Progenitor cell of endocrine pancreas (in vitro differentiated cells): ENCODE results near the gene ARHGAP25. TPM values are rescaled to one million over a fixed set of nuclear protein-coding genes. Genes with fewer than 3 reads are reported as not detected.

Experiments
- DNase-seq: peaks from one replicate; pipeline ENCODE4 v3.0.0; 2021; ENCODE audit warnings: low spot score; ENCODE audit not compliant: unreplicated experiment
- H3K27ac Mint-ChIP-seq: 2 replicates; pipeline ENCODE4 v1.8.0; 2021; ENCODE audit warnings: mild to moderate bottlenecking, moderate library complexity, mixed read lengths
- H3K27me3 Mint-ChIP-seq: 2 replicates; pipeline ENCODE4 v1.8.0; 2021; ENCODE audit warnings: mixed read lengths
- H3K36me3 Mint-ChIP-seq: 2 replicates; pipeline ENCODE4 v1.8.0; 2022; ENCODE audit warnings: mixed read lengths; ENCODE audit not compliant: insufficient read depth
- H3K4me1 Mint-ChIP-seq: 2 replicates; pipeline ENCODE4 v1.8.0; 2021; ENCODE audit warnings: low read depth, mixed read lengths
- H3K4me3 Mint-ChIP-seq: 2 replicates; pipeline ENCODE4 v1.8.0; 2021; ENCODE audit warnings: low read depth, mild to moderate bottlenecking, moderate library complexity, mixed read lengths
- H3K9me3 Mint-ChIP-seq: 2 replicates; pipeline ENCODE4 v1.8.0; 2021; ENCODE audit warnings: low read depth, mixed read lengths
- total RNA-seq: library from RNA; stranded (reverse); gene quantifications from 2 replicates; pipeline ENCODE4 v1.2.1, GENCODE V29; 2021
- TF ChIP-seq, protein P1 (sequence below): fragments of 200-600 bp; sonication (generic); IDR thresholded peaks from one replicate; pipeline ENCODE4 v1.5.0; 2021; ENCODE audit warnings: antibody characterized with exemption, mild to moderate bottlenecking; ENCODE audit not compliant: unreplicated experiment

ARHGAP25 gene
- total RNA-seq, 1 donor from 2014 or later = 1.3 TPM

DNA sequence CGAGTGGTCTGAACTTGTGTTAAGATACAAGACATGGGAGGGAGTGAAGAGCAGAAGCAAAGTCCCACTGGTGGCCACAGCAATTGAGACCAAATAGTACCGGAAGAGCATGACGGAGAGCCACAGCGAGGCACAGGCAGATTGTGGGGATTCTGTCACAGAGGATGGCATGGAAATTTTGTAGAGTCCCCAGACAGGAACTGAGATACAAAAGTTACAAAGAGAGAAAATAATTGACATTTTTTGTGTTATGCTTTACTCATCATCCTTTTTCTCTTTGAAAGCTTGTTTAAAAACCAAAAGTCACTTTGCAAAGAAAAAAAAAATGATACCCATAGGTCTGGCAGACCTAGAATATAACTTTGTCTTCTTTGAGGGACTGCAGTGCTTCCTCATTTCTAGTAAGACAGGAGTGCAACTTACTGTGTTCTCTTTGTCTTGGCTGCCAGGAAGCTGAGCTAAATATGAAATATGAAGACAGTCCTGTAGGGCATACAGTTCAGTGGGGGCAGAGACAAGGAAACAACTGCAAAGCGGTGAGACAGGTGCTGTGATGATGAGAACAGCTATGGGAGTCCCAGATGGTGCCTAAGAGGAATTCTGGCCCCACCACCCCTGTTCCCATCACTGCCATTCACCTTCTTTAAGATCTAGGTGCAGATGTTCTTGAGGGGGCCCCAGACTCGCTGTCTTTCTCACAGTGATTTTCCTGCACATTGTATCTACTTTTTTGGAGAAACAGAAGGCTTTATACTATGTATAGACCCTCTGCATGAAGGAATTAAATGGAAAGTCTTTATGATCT lies 5.2 kb downstream of the ARHGAP25 start:
- DNase-seq = no peak
- TF ChIP-seq, protein P1, sequence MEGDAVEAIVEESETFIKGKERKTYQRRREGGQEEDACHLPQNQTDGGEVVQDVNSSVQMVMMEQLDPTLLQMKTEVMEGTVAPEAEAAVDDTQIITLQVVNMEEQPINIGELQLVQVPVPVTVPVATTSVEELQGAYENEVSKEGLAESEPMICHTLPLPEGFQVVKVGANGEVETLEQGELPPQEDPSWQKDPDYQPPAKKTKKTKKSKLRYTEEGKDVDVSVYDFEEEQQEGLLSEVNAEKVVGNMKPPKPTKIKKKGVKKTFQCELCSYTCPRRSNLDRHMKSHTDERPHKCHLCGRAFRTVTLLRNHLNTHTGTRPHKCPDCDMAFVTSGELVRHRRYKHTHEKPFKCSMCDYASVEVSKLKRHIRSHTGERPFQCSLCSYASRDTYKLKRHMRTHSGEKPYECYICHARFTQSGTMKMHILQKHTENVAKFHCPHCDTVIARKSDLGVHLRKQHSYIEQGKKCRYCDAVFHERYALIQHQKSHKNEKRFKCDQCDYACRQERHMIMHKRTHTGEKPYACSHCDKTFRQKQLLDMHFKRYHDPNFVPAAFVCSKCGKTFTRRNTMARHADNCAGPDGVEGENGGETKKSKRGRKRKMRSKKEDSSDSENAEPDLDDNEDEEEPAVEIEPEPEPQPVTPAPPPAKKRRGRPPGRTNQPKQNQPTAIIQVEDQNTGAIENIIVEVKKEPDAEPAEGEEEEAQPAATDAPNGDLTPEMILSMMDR = no peak
- Mint-ChIP-seq H3K4me3 (no peak overlapping the region), H3K9me3 (no peaks in the 10 kb centered on the region), H3K27me3 (peaks cover 4% of the 10 kb centered on the region), H3K27ac (no peak overlapping the region), H3K36me3 (no peaks in the 10 kb centered on the region), H3K4me1 (peaks cover 2% of the 10 kb centered on the region)

DNA sequence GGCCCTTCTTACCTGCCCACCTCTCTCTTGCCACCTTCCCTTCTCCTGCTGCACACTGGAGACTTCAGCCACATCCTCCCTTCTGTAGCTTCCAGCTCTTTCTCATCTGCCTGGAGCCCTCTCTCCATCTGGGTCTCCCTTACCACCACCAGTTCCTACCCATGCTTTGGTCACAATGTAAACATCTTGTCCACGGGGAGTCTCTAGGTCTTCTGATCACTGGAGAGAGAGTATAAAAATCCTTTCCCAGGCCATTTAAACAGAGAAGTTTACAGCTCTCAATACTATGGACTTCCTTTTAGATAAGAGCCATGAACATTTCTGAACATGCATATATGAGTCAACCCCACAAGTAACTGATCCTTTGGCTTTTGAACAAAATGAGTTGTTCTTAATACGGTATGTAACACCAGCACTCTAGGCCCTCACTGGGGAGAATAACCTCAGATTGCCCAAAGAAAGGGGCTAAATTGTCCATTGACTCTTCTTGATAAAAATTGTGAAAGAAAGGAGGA lies 5.8 kb downstream of the ARHGAP25 start:
- H3K9me3 Mint-ChIP-seq = no peaks in the 10 kb centered on the region
- H3K27ac Mint-ChIP-seq = no peak overlapping the region
- H3K4me1 Mint-ChIP-seq = peaks cover 2% of the 10 kb centered on the region
- no peak overlapping the region for H3K4me3 Mint-ChIP-seq
- peaks cover 4% of the 10 kb centered on the region for H3K27me3 Mint-ChIP-seq
- no peak for DNase-seq
- TF ChIP-seq, protein P1 = no peak
- no peaks in the 10 kb centered on the region for H3K36me3 Mint-ChIP-seq

DNA sequence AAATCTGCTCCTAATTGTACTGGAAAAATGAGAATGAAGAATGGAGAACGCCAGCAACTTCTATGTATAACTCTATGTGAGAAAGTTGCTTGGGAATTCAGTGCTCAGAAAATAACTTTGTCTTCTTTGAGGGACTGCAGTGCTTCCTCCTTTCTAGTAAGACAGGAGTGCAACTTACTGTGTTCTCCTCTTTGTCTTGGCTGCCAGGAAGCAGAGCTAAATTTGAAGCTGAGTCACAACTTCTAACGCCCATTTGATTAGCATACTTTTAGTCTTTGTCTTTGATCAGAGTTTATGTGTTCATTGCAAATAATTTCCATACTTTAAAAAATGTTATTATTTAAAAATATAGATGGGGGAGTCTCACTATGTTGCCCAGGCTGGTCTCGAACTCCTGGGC lies 6.6 kb downstream of the ARHGAP25 start:
- DNase-seq = no peak
- Mint-ChIP-seq H3K4me1 (no peaks in the 10 kb centered on the region), H3K27me3 (peaks cover 4% of the 10 kb centered on the region), H3K27ac (no peak overlapping the region), H3K4me3 (no peak overlapping the region), H3K36me3 (no peaks in the 10 kb centered on the region), H3K9me3 (no peaks in the 10 kb centered on the region)
- TF ChIP-seq, protein P1 = no peak

DNA sequence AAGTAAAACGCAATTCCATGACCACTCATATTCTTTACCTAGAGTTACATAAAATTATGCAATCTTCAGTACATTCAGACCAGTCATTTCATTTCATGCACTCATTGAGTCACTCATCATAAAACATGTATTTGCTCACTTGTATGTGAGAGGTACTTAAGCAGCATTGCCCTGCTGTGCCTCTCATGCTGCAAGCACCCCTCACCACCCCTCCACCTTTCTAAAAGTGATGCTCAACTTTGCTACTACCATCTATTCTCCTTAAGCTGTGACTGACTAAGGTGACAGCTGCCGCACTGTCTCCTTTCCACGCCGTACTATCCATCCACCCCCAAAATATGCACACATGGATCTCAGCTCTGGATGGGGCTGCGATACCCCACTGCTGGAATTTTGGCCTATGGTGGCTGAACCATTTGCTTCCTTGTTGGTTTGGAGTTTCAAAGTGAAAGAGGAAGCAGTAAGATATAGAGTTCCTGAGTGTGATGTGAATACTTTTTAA lies 7.2 kb downstream of the ARHGAP25 start:
- Mint-ChIP-seq H3K27me3 (peaks cover 4% of the 10 kb centered on the region), H3K9me3 (no peaks in the 10 kb centered on the region), H3K27ac (no peak overlapping the region), H3K4me3 (no peak overlapping the region), H3K4me1 (no peaks in the 10 kb centered on the region), H3K36me3 (no peaks in the 10 kb centered on the region)
- TF ChIP-seq, protein P1 = no peak
- DNase-seq = no peak

DNA sequence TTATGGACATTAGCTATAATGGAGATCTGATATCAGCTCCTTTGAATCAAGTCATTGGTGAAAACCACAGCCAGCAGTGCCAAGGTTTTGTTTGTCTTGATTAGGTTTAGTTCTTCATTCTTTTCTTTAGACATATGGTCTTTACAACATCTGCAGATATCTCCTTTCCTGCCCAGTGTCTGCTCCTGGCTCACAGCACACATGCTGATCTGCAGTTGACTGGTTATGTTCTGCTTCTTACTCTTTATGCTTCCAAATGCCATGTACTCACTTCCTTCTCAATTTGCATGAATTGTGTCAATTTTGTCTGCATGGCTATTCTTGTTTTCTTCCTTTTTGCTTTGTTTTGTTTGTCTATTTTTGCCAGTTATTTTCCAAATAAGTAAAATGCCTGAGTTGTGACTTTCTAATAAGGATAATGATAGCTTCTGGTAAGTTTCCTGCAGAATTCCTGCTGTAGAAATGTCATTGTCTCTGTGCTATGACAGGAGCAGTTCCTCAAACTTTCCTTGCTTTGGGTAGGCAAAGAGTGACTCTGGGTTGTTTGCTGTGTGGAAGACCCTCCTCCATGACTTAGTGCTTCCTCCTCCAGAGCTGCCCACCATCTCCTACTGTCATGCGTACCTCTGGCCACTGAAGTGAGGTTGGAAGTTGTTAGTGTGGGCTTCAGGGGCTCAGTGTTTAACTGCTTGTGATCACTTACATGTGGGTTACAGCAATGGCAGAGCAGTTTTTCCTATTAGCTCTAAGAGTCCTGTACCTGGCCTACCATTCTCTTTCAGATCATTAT lies 8.2 kb downstream of the ARHGAP25 start:
- Mint-ChIP-seq H3K36me3 (no peaks in the 10 kb centered on the region), H3K9me3 (no peaks in the 10 kb centered on the region), H3K4me3 (no peak overlapping the region), H3K27ac (no peak overlapping the region), H3K27me3 (peaks cover 7% of the 10 kb centered on the region), H3K4me1 (no peaks in the 10 kb centered on the region)
- TF ChIP-seq, protein P1 = no peak
- no peak for DNase-seq
